Ishikawa (cell line): ENCODE measurements around the gene NUMB.

Source experiments
- CREB1 ChIP-seq: IDR thresholded peaks from 2 replicates; pipeline ENCODE4 v1.6.1; 2012; ENCODE audit warnings: low read depth
- FOXM1 ChIP-seq: IDR thresholded peaks from 2 replicates; pipeline ENCODE4 v1.6.1; 2012; ENCODE audit warnings: low read depth, borderline replicate concordance
- NFIC ChIP-seq: IDR thresholded peaks from 2 replicates; pipeline ENCODE4 v1.6.1; 2012
- RAD21 ChIP-seq: IDR thresholded peaks from 2 replicates; pipeline ENCODE4 v1.6.1; 2012; ENCODE audit warnings: low read depth
- TEAD4 ChIP-seq: IDR thresholded peaks from 2 replicates; pipeline ENCODE4 v1.6.1; 2012
- YY1 ChIP-seq: IDR thresholded peaks from 2 replicates; pipeline ENCODE4 v1.6.1; 2012; ENCODE audit warnings: low read depth
- TF ChIP-seq, protein P1 (sequence below): IDR thresholded peaks from 2 replicates; pipeline ENCODE4 v1.6.1; 2012
- TF ChIP-seq, protein P2 (sequence below): IDR thresholded peaks from 2 replicates; pipeline ENCODE4 v1.6.1; 2012; ENCODE audit warnings: low read depth, mild to moderate bottlenecking

DNA sequence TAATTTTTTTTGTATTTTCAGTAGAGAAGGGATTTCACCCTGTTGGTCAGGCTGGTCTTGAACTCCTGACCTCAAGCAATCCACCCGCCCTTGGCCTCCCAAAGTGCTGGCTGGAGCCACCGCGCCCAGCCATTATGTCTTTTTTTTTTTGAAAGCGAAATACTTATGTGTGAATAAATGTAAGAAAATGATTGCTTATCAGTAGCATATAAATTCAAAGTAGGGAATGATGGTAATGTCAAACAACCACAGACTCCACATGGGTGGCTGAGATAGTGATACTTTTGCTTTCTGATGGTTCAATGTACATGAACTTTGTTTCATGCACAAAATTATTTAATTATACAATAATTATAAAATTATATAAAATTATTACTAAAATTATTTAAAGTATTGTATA is 145.2 kb downstream of the NUMB start:
- TF ChIP-seq, protein P1, sequence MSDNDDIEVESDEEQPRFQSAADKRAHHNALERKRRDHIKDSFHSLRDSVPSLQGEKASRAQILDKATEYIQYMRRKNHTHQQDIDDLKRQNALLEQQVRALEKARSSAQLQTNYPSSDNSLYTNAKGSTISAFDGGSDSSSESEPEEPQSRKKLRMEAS, result no peak
- TF ChIP-seq YY1 (no peak), RAD21 (no peak), TEAD4 (no peak), CREB1 (no peak), NFIC (no peak), FOXM1 (no peak)
- TF ChIP-seq, protein P2, sequence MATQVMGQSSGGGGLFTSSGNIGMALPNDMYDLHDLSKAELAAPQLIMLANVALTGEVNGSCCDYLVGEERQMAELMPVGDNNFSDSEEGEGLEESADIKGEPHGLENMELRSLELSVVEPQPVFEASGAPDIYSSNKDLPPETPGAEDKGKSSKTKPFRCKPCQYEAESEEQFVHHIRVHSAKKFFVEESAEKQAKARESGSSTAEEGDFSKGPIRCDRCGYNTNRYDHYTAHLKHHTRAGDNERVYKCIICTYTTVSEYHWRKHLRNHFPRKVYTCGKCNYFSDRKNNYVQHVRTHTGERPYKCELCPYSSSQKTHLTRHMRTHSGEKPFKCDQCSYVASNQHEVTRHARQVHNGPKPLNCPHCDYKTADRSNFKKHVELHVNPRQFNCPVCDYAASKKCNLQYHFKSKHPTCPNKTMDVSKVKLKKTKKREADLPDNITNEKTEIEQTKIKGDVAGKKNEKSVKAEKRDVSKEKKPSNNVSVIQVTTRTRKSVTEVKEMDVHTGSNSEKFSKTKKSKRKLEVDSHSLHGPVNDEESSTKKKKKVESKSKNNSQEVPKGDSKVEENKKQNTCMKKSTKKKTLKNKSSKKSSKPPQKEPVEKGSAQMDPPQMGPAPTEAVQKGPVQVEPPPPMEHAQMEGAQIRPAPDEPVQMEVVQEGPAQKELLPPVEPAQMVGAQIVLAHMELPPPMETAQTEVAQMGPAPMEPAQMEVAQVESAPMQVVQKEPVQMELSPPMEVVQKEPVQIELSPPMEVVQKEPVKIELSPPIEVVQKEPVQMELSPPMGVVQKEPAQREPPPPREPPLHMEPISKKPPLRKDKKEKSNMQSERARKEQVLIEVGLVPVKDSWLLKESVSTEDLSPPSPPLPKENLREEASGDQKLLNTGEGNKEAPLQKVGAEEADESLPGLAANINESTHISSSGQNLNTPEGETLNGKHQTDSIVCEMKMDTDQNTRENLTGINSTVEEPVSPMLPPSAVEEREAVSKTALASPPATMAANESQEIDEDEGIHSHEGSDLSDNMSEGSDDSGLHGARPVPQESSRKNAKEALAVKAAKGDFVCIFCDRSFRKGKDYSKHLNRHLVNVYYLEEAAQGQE, result no peak
